Peyer's patch (tissue), 4 donors: ENCODE measurements around the gene UNKL.

Experiments
- CTCF ChIP-seq, 6 experiments: fragments of 450-650 bp in 4 of 6; fragments of 200-600 bp in 2 of 6; sonication (generic) in 1 of 6; IDR thresholded peaks; one replicate each; pipeline ENCODE4 v1.5.1; 2017 to 2019; ENCODE audit warnings: antibody characterized with exemption in 6 of 6, mild to moderate bottlenecking in 3 of 6, moderate library complexity in 1 of 6
- POLR2A ChIP-seq, 2 donors: fragments of 450-650 bp; IDR thresholded peaks; one replicate each; pipeline ENCODE4 v1.5.1; 2017; ENCODE audit warnings: antibody characterized with exemption in 2 of 2, mild to moderate bottlenecking in 2 of 2, moderate library complexity in 2 of 2

- no peak for TF ChIP-seq POLR2A (IDR thresholded peaks at IDR 0.05)
- TF ChIP-seq CTCF (IDR thresholded peaks at IDR 0.05) = no peak
These were observed 15.1 kb upstream of the UNKL start for GRCh38 chr16:1429631-1430030.
